ENCODE data around the gene UBA5. TPM values are rescaled to one million over a fixed set of nuclear protein-coding genes. Genes with fewer than 3 reads are reported as not detected.
A peak's percentile ranks its signal among the peaks of the same experiment; 100 is the strongest.
"Not testable (repeated sequence)": the region's sequence is repeated elsewhere in the genome, so short reads cannot be mapped to it uniquely, and the experiment has no call there.

Gene UBA5
- 51.2 and 84.7 TPM in 2 replicates for total RNA-seq (ENCODE audit: low replicate concordance)

DNA sequence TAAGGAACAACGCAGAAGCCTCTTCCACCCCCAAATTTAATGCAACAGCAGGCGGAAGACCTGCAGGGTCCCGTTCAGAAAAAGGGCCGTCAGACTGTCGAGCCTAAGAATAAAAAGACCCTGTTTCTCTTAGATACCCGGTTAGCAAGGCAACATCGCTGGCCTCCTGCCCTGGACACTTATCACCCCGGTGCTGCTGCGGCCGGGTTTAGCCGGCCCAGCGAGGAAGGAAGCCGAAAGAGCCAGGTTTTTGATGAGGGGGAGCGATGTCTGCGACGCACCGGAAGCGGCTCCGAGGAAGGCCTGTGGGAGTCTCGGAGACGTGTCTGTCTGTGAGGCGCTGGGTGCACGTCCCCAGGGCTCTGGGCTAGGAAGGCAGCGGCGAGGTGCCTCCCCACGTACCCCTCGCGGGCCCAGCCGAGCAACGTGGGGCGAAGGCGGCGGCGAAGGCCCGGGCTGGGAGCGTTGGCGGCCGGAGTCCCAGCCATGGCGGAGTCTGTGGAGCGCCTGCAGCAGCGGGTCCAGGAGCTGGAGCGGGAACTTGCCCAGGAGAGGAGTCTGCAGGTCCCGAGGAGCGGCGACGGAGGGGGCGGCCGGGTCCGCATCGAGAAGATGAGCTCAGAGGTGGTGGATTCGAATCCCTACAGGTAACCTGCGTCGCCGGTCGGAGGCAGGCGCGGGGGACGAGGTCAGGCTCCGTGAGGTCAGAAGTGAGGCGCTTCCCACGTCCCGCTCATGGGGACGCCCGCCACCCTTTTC, at the start of gene UBA5:
UBA5 (plus strand) TSS at position 278 of the 759 bp plus-strand sequence; CDS start at position 487, 209 bp downstream.
- TF ChIP-seq EZH2phosphoT487 (IDR thresholded peaks at IDR 0.05) (no peak), EZH2 (IDR thresholded peaks at IDR 0.05) (peak; percentile 40)
- Mint-ChIP-seq H3K4me3 (peak within 1 kb of the TSS; percentile 97), H3K4me1 (peaks cover 18% of the 10 kb centered on the region), H3K27ac (peak within 1 kb of the TSS; percentile 94), H3K27me3 (ENCODE audit: insufficient read depth, low read depth) (no peaks in the 10 kb centered on the region), H3K36me3 (peaks cover 3% of the 10 kb centered on the region), H3K9me3 (no peaks in the 10 kb centered on the region)
- H2AFZ ChIP-seq (replicated peaks), result peak within 1 kb of the TSS; percentile 80
- H3F3A ChIP-seq (ENCODE audit: low read depth), result peaks cover 15% of the 10 kb centered on the region
- H3K9ac ChIP-seq, result peak within 1 kb of the TSS; percentile 73
- no peaks in the 10 kb centered on the region for H3K27me3 ChIP-seq
- H4K20me1 ChIP-seq (ENCODE audit: low read depth), result peaks cover 21% of the 10 kb centered on the region
- no peaks in the 10 kb centered on the region for H3K9me3 ChIP-seq (ENCODE audit: low read depth)
- H3K36me3 ChIP-seq, result no peaks in the 10 kb centered on the region
- H3K79me2 ChIP-seq (ENCODE audit: low read depth), result peaks cover 56% of the 10 kb centered on the region
- H3K27ac ChIP-seq, result peak within 1 kb of the TSS; percentile 69
- DNase-seq (ENCODE audit: low spot score), result peak; percentile 62
- peaks cover 12% of the 10 kb centered on the region for H3K4me1 ChIP-seq
- peak within 1 kb of the TSS; percentile 91 for H3K4me3 ChIP-seq
- peak within 1 kb of the TSS; percentile 76 for H3K4me2 ChIP-seq

DNA sequence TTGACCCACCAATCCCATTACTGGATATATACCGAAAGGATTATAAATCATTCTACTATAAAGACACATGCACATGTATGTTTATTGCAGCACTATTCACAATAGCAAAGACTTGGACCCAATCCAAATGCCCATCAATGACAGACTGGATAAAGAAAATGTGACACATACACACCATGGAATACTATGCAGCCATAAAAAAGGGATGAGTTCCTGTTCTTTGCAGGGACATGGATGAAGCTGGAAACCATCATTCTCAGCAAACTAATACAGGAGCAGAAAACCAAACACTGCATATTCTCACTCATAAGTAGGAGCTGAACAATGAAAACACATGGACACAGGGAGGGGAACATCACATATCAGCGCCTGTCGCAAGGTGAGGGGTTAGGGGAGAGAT, 44.8 kb upstream of the UBA5 start:
- not testable (repeated sequence) for H3K27ac Mint-ChIP-seq; DNase-seq (ENCODE audit: low spot score); H3K27ac ChIP-seq; H3K4me1 Mint-ChIP-seq; H3K27me3 Mint-ChIP-seq (ENCODE audit: insufficient read depth, low read depth); H3K4me1 ChIP-seq; H2AFZ ChIP-seq (replicated peaks); H3K4me3 ChIP-seq; H3K4me2 ChIP-seq; H3K9ac ChIP-seq; H3K4me3 Mint-ChIP-seq; H3K9me3 ChIP-seq (ENCODE audit: low read depth); H3K27me3 ChIP-seq; H3K36me3 ChIP-seq; H4K20me1 ChIP-seq (ENCODE audit: low read depth); H3K79me2 ChIP-seq (ENCODE audit: low read depth); H3F3A ChIP-seq (ENCODE audit: low read depth)
- H3K36me3 Mint-ChIP-seq, result peaks cover 18% of the 10 kb centered on the region
- H3K9me3 Mint-ChIP-seq, result peaks cover 16% of the 10 kb centered on the region

DNA sequence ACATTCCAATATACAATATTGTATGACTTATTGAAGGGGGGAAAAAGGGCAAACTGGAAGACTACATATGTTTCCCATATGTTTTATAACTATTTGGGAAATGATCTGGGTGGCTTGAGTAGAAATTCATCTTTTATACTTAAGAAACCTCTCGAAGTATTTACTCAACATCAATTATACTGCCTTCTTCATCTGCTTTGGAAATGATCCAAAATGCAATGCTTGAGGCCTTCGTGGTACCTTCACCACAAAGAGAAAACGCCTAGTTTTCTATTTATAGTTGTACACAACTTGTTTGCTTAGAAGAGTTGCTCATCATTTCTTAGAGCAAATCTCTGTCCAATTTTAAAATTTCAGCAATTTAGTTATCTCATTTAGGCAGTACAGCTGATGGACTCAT, 44.2 kb upstream of the UBA5 start:
- H3K36me3 ChIP-seq, result peaks cover 3% of the 10 kb centered on the region
- TF ChIP-seq EZH2 (IDR thresholded peaks at IDR 0.05) (no peak), EZH2phosphoT487 (IDR thresholded peaks at IDR 0.05) (no peak)
- no peaks in the 10 kb centered on the region for H4K20me1 ChIP-seq (ENCODE audit: low read depth)
- no peaks in the 10 kb centered on the region for H3K79me2 ChIP-seq (ENCODE audit: low read depth)
- no peak overlapping the region for H2AFZ ChIP-seq (replicated peaks)
- Mint-ChIP-seq H3K27ac (no peak overlapping the region), H3K4me3 (no peak overlapping the region), H3K9me3 (peaks cover 16% of the 10 kb centered on the region), H3K36me3 (peaks cover 21% of the 10 kb centered on the region), H3K27me3 (ENCODE audit: insufficient read depth, low read depth) (peaks cover 2% of the 10 kb centered on the region), H3K4me1 (no peaks in the 10 kb centered on the region)
- H3K9ac ChIP-seq, result no peak overlapping the region
- H3K4me2 ChIP-seq, result no peak overlapping the region
- H3K4me1 ChIP-seq, result no peaks in the 10 kb centered on the region
- no peak overlapping the region for H3K27ac ChIP-seq
- H3K4me3 ChIP-seq, result no peak overlapping the region
- no peaks in the 10 kb centered on the region for H3F3A ChIP-seq (ENCODE audit: low read depth)
- no peaks in the 10 kb centered on the region for H3K27me3 ChIP-seq
- no peaks in the 10 kb centered on the region for H3K9me3 ChIP-seq (ENCODE audit: low read depth)
- DNase-seq (ENCODE audit: low spot score), result no peak

DNA sequence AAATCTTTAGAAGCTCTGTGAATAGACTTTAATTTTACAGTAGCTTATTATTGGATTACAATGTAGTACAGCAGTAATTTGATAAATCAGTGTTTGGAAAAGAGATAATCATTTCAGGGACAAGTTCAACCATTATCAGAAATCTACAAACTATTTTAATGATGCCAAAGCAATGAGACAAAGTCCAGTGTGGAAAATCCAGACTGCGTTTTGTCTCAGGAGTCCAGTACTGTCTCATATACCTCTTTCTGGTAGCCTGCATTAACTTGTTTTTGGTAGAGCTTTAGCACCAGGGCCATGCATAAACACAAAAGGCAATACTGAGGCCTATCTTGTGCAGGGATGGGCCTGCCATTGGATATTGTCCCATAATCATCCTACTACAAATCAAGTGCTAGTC, 43.3 kb upstream of the UBA5 start:
- Histone ChIP-seq H3K79me2 (ENCODE audit: low read depth) (no peaks in the 10 kb centered on the region), H3K4me1 (no peaks in the 10 kb centered on the region), H3F3A (ENCODE audit: low read depth) (no peaks in the 10 kb centered on the region), H3K36me3 (peaks cover 7% of the 10 kb centered on the region), H3K4me3 (no peak overlapping the region), H3K9me3 (ENCODE audit: low read depth) (no peaks in the 10 kb centered on the region), H4K20me1 (ENCODE audit: low read depth) (no peaks in the 10 kb centered on the region), H2AFZ (replicated peaks) (no peak overlapping the region), H3K4me2 (no peak overlapping the region), H3K27me3 (no peaks in the 10 kb centered on the region), H3K27ac (no peak overlapping the region), H3K9ac (no peak overlapping the region)
- H3K27ac Mint-ChIP-seq, result no peak overlapping the region
- H3K36me3 Mint-ChIP-seq, result peaks cover 21% of the 10 kb centered on the region
- DNase-seq (ENCODE audit: low spot score), result no peak
- TF ChIP-seq EZH2phosphoT487 (IDR thresholded peaks at IDR 0.05) (no peak), EZH2 (IDR thresholded peaks at IDR 0.05) (no peak)
- peaks cover 12% of the 10 kb centered on the region for H3K9me3 Mint-ChIP-seq
- H3K4me1 Mint-ChIP-seq, result no peaks in the 10 kb centered on the region
- no peak overlapping the region for H3K4me3 Mint-ChIP-seq
- H3K27me3 Mint-ChIP-seq (ENCODE audit: insufficient read depth, low read depth), result peaks cover 2% of the 10 kb centered on the region

DNA sequence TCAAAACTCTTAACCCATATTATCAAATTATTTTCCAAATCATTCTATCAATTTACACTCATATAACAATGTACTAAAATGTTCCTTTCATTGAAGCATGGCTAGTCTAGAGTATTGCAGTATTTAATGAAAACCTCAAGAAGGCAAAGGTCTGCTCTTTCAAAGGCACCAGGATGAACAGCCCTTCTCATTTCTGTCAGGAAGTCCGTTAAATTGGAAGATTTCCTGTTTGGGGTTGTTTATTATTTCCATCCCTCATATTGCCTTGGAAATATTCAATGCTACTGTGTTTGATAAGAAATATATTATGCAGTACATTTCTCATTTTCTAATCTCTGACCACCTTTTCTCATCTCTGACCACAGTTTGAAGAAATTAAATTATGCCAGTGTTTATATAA, 38.0 kb upstream of the UBA5 start:
- DNase-seq (ENCODE audit: low spot score), result no peak
- peaks cover 9% of the 10 kb centered on the region for H3K36me3 Mint-ChIP-seq
- Histone ChIP-seq H3K79me2 (ENCODE audit: low read depth) (no peaks in the 10 kb centered on the region), H3K9me3 (ENCODE audit: low read depth) (no peaks in the 10 kb centered on the region), H3K4me1 (no peaks in the 10 kb centered on the region), H3K36me3 (peaks cover 9% of the 10 kb centered on the region), H3K4me2 (no peak overlapping the region), H2AFZ (replicated peaks) (no peak overlapping the region), H3K27ac (no peak overlapping the region), H3K27me3 (no peaks in the 10 kb centered on the region), H4K20me1 (ENCODE audit: low read depth) (no peaks in the 10 kb centered on the region), H3F3A (ENCODE audit: low read depth) (no peaks in the 10 kb centered on the region), H3K9ac (no peak overlapping the region), H3K4me3 (no peak overlapping the region)
- no peaks in the 10 kb centered on the region for H3K4me1 Mint-ChIP-seq
- no peak overlapping the region for H3K27ac Mint-ChIP-seq
- TF ChIP-seq EZH2phosphoT487 (IDR thresholded peaks at IDR 0.05) (no peak), EZH2 (IDR thresholded peaks at IDR 0.05) (no peak)
- TF ChIP-seq, protein P1, sequence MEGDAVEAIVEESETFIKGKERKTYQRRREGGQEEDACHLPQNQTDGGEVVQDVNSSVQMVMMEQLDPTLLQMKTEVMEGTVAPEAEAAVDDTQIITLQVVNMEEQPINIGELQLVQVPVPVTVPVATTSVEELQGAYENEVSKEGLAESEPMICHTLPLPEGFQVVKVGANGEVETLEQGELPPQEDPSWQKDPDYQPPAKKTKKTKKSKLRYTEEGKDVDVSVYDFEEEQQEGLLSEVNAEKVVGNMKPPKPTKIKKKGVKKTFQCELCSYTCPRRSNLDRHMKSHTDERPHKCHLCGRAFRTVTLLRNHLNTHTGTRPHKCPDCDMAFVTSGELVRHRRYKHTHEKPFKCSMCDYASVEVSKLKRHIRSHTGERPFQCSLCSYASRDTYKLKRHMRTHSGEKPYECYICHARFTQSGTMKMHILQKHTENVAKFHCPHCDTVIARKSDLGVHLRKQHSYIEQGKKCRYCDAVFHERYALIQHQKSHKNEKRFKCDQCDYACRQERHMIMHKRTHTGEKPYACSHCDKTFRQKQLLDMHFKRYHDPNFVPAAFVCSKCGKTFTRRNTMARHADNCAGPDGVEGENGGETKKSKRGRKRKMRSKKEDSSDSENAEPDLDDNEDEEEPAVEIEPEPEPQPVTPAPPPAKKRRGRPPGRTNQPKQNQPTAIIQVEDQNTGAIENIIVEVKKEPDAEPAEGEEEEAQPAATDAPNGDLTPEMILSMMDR (IDR thresholded peaks at IDR 0.05), result no peak
- H3K9me3 Mint-ChIP-seq, result no peaks in the 10 kb centered on the region
- H3K4me3 Mint-ChIP-seq, result no peak overlapping the region
- H3K27me3 Mint-ChIP-seq (ENCODE audit: insufficient read depth, low read depth), result peaks cover 2% of the 10 kb centered on the region
